Fibroblast of villous mesenchyme (primary cell): Measurements from ENCODE around the gene GBF1. TPM values are rescaled to one million over a fixed set of nuclear protein-coding genes. Genes with fewer than 3 reads are reported as not detected.

ENCODE experiments used
- DNase-seq: peaks from one replicate; pipeline ENCODE4 v3.0.0-alpha.2; 2010; ENCODE audit warnings: low read depth
- H3K4me3 ChIP-seq: 2 replicates; pipeline ENCODE4 v1.5.1; 2011; ENCODE audit warnings: low read depth, mild to moderate bottlenecking, low read length
- total RNA-seq: library from RNA; depleted of rRNA; stranded (reverse); fragments of >200 nt; gene quantifications from 2 replicates; pipeline ENCODE4 v1.2.3, GENCODE V29; 2012
- TF ChIP-seq, protein P1 (sequence below): IDR thresholded peaks from 2 replicates; pipeline ENCODE4 v1.5.1; 2012; ENCODE audit warnings: low read depth, mild to moderate bottlenecking, low read length; ENCODE audit not compliant: insufficient read depth

GBF1 gene
- total RNA-seq, 1 donor: 58.3 TPM

DNA sequence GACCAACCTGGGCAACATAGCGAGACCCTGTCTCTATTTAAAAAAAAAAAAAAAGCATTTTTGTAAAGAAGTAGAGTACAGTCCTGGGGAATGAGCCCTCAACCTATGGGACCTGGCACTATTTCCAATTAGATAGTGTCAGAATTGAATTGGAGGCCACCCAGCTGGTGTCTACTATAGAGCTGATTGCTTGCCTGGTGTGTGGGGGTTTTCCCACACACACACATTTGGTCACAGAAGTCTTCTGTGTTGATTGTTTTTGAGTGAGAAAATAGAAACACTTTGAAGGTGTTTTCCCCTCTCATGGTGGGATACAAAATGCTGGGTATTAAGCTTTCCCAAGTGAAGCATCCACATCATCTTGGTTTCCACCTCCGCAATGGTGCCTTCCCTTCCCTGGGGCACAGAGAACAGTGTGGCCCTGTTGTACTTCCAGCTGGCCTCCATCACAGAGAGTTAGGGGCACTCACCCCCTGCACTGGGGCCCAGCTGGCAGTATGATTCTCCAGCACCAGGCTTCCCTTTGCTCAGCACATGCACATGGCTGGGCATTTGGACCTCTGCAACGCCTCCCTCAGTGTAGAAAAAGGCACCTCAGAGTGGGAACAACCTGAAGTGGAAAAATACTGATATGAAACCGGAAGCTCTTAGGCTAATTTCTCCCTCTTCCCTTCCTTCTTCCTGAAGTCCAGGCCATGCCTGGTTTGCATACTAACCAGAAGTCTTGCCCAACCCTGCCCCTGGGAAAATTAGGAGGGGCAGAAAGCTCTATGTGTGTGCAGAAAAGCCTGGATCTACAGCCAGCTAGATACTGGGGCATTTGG lies 139.5 kb downstream of the GBF1 start:
- TF ChIP-seq, protein P1, sequence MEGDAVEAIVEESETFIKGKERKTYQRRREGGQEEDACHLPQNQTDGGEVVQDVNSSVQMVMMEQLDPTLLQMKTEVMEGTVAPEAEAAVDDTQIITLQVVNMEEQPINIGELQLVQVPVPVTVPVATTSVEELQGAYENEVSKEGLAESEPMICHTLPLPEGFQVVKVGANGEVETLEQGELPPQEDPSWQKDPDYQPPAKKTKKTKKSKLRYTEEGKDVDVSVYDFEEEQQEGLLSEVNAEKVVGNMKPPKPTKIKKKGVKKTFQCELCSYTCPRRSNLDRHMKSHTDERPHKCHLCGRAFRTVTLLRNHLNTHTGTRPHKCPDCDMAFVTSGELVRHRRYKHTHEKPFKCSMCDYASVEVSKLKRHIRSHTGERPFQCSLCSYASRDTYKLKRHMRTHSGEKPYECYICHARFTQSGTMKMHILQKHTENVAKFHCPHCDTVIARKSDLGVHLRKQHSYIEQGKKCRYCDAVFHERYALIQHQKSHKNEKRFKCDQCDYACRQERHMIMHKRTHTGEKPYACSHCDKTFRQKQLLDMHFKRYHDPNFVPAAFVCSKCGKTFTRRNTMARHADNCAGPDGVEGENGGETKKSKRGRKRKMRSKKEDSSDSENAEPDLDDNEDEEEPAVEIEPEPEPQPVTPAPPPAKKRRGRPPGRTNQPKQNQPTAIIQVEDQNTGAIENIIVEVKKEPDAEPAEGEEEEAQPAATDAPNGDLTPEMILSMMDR: no peak
- no peak overlapping the region for H3K4me3 ChIP-seq
- peak; percentile 84 for DNase-seq

DNA sequence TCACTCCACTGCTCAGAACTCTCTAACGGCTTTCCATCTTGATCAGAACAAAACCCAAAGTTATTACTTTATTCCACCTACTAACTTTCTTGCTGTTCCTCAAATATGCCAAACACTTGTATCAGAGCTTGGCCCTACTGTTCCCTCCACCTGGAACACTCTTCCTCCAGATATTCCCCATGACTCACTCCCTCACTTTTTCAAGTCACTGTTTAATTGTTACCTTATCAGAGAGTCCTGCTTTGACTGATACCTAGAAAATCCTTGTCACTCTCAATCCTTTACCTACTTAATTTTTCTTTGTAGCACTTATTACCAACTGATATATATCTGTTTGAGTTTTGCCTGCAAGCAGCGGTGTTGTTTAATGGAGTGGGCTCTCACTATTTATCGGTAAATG lies 144.6 kb downstream of the GBF1 start:
- H3K4me3 ChIP-seq: no peak overlapping the region
- DNase-seq: no peak
- TF ChIP-seq, protein P1: no peak

DNA sequence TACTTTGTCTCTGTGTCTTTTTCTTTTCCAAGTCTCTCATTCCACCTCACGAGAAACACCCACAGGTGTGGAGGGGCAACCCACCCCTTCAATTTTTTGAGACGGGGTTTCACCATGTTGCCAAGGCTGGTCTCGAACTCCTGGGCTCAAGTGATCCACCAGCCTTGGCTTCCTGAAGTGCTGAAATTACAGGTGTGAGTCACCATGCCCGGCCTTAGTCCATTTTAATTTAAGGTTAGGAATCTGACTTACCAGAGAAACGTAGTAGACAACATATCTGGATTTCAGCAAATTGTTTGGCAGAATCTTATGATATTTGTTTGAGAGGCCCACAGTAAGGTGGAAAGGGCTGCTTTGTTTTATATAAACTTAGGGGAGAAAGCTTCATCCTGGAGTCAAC lies 147.0 kb downstream of the GBF1 start:
- TF ChIP-seq, protein P1: no peak

DNA sequence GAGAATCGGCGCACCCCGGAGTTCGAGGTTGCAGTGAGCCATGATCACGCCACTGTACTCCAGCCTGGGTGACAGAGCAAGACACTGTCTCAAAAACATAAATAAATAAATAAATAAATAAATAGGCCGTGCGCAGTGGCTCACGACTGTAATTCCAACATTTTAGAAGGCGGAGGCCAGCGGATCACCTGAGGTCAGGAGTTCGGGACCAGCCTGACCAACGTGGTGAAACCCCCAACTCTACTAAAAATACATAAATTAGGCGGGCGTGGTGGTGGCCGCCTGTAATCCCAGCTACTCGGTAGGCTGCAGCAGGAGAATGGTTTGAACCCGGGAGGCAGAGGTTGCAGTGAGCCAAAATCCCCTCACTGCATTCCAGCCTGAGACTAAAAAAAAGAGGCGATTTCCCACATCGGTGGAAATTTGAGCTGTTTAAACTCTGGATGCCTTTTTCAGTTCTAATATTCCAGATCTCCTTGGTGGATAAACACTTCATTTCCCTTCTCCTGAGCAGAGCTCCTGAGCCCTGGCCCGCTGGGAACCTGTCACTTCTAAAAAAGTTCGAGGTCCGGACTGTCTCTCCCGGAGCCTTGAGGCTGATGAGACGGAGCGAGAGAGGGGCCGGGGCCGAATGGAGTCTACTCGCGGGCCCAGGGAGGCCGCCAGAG lies 148.2 kb downstream of the GBF1 start:
- peak overlapping the region; percentile 73 for H3K4me3 ChIP-seq
- no peak for DNase-seq
- TF ChIP-seq, protein P1: peak; percentile 91

More for the DNA sequence above, 147.0 kb downstream of the GBF1 start:
- DNase-seq: no peak
- no peak overlapping the region for H3K4me3 ChIP-seq

DNA sequence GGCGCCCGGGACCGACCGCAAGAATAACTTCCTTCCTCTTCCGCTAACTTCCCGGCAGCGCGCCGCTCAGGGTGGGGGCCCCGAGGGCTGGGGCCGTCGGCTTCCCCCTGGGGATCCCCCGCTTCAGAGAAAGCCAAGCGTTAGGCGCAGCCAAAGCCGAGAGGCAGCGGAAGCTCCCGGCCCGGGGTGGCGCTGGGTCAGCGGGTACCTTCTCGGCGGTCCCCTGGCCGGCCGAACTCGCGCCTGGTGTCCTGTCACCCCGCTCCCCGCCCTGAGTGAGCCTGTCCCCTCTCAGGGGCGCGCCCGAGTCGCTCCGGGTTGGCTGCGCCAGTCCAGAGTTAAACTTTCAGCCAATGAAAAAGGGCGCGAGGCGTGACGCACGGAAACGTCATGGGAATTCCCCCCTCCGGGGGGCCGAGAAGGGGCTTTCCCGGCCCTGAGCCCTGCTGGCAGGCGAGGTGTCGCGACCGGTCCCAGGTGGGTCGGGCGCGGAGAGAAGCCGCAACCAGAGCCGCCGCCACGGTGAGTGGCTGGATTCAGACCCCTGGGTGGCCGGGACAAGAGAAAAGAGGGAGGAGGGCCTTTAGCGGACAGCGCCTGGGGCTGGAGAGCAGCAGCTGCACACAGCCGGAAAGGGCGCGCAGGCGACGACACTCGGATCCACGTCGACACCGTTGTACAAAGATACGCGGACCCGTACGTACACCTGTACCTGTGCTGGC lies 148.9 kb downstream of the GBF1 start:
- DNase-seq: peak; percentile 96
- TF ChIP-seq, protein P1: no peak
- H3K4me3 ChIP-seq: peak overlapping the region; percentile 73

DNA sequence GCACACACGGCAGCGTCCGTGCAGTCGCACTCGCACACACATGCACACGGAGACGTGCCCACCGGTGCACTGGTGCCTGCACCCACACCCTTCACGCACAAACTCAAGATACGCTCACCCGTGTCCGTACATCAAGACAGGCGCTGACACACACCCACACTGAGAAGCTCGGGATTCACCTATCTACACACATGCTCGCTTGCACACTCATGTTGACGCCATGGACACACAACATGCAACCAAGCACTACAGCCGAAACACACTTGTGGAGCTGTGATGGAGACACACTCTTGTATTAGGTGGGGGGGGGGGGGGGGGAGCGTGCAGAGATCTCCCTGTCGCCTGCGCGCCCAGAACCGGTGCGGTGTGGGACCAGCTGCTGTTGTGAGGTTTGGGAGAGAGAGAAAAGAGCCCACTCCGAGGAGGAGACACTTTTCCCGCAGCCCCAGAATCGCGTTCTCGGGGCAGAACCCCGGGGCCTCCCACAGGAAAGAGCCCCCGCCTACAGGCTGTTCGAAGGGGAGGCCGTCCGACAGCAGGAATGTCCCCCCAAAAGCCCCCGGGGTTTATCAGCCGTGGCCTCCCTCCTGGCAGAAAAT lies 149.6 kb downstream of the GBF1 start:
- peak overlapping the region; percentile 73 for H3K4me3 ChIP-seq
- DNase-seq: peak; percentile 50
- TF ChIP-seq, protein P1: no peak
